NCI-H2196 (cell line): ENCODE measurements around the gene ADAMTS6.

Experiments used
- DNase-seq: peaks from one replicate; lab custom pipeline; 2025; ENCODE audit not compliant: unreplicated experiment; lab: John Stamatoyannopoulos, UW

The ADAMTS6 gene

DNA sequence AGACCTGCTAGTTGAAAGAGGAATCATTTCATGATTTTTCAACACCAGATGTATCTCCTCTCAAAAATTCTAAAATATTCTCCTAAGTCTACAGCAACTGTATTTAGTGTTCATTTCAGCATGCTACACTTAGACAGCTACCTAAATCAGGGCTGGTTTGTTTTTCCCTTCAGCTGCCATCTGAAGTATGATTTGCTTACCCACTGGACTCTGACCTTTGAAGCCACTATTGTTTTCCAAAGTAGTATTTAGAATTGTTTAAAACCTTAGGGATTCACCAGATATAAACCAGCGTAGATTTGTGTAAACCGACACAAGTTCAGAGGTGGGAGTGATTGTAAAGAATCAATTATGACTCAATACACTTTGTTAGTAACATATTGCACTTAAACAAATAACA is 193.1 kb downstream of the ADAMTS6 start:
- no peak for DNase-seq

DNA sequence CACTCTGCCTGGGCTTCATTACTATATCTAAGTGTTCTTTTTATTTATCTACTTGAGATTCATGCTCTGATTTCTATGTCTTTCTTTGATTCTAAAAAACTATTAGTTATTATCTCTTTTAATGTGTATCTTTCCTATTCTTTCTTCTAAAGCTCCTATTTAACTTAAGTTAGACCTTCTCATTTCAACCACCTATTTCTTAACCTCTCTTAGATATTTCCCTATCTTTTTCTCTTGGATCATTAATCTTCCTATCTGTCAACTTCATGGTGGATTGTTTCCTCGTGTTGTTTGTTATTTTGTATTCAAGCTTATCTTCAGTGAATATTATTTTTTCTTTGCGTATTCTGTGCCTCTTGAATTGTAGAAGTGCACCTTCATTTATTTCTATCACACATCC is 202.1 kb downstream of the ADAMTS6 start:
- no peak for DNase-seq

DNA sequence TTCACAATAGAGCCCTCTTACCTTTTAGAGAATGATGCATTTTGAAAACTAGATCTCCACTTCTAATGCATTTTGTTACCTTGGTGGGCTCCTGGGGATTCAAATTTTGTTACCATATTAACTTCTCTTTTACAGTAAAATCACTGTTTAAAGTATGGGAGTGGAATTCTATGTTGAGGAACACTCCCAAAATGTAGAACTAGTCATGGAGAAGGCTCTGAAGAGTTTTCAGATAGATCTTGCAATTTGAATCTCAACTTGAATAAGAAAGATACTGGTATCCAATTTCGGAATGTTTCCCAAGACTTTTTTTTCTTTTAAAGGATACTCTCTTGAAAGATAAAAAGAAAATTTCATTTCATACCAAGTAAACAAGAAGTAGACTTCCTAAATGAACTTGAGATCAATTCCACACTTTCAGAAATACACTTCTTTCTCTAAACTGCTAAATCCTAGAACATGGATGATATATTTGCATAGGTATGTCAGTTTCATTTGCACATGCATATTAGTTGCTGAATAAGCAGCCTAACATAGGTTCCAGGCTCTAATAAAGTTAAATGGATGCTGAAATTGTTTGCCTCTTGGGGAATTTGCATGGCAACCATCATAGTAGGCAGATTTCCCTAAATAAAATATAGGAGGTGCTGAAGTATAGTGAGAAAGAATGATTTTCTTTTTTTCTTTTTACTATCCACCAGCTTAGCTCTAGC is 205.4 kb downstream of the ADAMTS6 start:
- no peak for DNase-seq

DNA sequence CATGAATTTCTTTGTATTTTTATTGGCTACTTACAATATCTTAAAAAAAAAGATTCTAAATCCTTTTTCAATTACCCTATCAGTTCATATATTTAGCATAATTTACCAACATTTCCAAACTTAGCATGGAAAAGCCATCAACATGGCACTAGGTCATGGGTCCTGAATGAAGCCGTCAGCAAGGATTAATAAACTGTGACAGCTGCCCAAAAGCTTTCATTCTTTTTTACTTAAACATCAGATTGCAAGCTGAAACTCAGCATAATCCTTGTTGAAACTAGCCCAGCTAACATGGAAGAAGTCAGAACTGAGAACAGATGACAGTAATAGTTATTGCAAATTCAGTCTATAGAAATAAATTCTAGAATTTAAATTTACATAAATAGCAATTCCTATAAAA is 209.8 kb downstream of the ADAMTS6 start:
- DNase-seq, result no peak

DNA sequence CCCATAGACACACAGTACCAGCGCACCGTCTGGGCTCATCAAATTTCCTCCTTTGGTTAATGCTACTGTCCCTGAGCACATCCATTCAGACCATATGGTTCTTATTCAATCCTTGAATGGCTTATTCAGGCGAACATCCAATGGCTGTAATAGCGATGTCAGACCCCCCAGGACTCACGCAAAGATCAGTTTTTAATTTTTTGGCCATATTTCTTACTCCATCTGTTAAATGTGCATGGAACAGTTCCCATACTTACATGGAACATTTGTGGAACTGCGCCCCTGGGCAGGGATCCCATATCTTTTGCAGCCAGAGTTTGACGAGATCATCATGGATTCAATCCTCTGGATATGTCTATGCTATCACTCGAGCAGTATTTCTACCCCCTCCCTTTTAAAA is 213.2 kb downstream of the ADAMTS6 start:
- no peak for DNase-seq

DNA sequence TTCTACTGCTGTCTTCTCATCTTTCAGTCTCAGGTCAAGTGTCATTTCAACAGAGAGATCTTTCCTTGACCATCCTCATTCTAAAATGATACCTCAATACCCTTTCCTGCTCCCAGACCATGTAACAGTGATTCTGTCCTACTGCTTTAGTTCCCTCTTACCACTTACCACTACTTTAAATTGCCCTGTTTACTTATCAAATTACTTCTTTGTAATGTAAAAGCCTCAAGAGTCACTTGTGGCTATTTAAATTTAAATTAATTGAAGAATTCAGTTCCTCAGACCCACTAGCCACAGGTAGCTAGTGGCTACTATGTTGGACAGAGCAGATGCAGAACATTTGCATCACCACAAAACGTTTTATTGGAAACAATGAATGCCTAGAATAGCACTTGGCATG is 217.3 kb downstream of the ADAMTS6 start:
- no peak for DNase-seq

DNA sequence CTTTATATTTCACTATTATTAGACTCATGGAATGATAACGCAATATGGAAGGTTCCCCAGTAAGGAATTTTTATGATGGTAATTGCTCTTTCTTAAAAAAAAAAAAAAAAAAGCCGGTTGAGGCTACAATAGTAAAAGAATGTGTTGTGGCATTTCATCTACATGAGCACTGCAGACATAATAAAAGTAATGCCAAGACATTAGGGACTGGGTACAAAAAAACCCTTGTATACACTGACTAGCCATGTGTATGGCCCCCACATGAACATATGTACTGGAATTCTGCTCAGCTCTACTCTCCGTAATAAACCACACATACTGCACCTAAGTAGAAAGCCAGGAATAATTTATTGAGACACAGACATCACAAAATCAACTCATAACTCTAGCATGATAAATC is 218.4 kb downstream of the ADAMTS6 start:
- no peak for DNase-seq

DNA sequence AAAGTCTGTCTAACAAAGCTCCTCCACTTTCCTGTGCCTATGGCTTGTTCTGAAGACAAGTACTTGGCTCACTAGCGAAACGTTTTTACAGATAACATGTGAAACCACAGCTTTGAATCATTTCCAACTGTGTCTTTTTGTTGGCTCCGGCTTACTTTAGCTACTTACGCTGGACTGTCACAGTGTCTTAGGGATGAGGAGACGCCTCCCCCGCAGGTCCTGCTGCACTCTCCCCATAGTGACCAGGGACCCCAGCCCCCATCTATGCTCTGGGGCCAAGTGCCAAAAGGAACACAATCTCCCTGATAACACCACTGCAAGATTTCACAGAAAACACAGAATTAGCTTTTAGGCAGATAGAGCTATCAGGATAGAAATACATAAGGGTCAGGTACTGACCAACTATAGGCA is 219.1 kb downstream of the ADAMTS6 start:
- DNase-seq, result no peak

DNA sequence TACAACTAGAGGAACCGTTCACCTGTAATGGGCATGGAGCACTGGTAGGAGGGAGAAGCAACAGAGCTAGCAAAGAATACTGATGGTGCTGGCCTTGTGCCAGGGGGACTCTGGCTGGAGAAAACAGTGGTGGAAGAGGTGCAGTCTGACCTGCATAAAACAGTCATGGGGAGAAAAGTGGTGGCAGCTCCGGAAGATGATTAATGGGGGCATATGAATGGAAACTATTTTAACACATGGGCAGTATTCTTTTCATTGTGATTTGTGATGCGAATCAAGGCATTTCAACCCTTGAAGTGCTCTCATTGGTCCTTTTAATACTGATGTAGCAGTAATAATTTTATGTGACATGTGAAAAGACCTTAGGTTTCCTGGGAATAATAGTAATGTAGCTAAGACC is 219.6 kb downstream of the ADAMTS6 start:
- no peak for DNase-seq

DNA sequence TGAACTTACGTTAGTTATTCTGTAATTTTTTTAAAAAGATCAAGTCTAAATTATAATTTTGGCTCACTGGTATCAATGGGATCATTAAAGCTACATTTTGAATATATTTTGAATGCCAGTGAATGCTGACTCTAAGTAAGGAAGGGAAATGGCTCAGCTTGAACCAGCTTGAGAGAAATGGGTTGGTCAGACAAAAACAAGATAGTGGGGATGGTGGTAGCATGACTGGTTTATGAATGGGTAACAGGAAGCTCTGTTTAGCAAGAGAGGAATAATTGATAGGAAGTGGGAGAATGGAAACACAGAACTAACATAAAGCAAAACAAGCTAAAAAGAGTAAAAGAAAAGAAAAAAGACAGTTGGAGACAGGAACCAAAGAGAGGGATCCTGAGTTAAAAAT is 220.2 kb downstream of the ADAMTS6 start:
- DNase-seq, result no peak

DNA sequence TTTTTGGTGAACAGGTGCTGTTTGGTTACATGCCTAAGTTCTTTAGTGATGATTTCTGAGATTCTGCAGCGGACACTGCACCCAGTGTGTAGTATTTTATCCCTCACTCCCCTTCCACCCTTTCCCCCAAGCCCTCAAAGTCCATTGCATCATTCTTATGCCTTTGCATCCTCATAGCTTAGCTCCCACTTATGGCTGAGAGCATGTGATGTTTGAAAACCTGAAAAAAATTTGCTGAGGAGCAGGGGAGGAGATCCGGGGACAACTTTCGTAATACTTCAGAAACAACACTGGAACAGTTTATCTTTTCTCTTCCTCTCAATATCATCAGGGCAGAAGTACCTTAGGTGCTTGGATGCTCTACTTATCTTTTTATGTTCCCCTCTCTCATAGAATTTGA is 226.4 kb downstream of the ADAMTS6 start:
- no peak for DNase-seq

DNA sequence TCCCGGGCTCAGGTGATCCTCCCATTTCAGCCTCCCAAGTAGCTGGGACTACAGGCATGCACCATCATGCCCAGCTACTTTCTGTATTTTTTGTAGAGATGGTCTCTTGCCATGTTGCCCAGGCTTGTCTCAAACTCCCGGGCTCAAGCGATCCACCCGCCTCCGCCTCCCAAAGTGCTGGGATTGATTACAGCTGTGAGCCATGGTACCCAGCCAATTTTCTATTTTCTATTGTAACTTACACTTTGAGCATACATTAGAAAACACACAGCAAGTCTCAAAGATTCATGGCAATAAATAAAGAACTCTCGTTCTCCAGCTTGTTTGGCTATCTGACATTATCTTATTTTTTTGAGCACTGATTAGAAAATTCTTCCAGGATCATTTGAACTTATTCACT is 228.7 kb downstream of the ADAMTS6 start:
- DNase-seq, result no peak

DNA sequence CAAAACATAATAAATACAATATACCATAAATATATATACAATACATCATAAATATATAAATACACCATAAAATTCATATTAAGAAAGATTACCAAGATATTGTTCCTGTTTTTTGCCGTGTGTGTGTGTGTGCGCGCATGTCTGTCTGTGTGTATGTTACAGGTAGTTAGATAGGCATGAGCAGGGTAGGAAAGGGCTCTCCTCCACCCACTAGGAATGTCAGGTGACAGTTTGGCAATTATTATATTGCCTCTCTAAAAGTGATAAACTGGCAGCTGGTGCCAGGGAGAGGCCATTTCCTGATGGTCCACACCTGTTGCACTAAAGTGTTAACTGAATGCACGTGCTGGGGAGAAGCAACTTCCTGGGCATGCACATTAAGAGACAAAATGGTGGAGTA is 232.8 kb downstream of the ADAMTS6 start:
- DNase-seq, result no peak

DNA sequence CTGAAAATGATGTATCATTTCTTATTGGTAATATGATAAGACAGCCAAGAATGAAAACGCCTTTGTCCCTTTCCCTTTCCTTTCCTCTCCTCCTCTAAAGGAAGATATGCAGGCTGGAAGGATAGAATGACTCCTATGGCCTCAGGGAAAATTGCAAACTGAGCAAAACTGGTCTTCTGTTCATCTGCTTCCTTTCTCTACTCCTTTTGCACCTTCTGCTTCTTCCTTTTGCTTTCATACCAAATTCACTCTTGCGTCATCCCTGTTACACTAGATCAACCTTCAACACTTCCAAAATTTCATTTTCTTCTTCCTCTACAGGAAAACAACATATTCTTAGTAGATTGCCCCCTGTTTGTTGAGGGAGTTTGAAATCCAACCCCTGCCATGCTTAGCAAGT is 234.1 kb downstream of the ADAMTS6 start:
- no peak for DNase-seq

DNA sequence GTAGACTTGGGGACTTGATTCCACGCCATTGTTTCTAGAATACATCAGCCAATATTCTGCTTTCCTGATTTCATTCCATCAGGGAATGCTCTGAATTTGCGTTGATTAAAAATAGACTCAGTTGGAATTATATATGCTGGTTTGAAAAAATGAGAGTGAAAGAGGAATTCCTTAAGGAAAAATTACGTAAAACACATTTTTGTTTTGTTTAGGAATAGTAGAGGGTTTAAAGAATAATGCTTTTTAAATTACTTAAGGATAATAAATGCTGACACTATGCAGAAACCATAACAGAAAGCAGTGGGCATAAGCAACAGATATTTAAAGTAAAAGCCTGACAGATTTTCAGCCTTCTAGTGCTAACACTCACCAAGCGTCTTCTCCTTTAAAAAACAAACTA is 235.0 kb downstream of the ADAMTS6 start:
- DNase-seq, result no peak

DNA sequence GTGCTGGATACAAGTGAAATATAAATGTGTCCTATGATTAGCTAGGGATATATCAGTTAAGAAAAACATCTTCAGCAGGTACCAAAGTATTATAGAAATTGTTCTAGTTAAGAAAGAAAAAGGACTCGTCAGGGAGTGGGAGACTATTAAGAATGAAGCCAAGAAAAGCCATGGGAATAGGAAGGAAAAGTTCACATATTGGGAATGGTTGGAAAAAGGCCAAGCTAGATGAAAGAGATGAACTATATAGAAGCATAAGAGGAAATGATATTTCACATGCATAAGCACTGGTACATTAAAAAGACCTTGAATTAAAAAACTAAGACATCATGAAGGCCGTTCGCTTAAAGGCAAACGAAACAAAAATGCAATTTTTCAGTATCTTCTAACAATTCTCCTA is 237.7 kb downstream of the ADAMTS6 start:
- no peak for DNase-seq

DNA sequence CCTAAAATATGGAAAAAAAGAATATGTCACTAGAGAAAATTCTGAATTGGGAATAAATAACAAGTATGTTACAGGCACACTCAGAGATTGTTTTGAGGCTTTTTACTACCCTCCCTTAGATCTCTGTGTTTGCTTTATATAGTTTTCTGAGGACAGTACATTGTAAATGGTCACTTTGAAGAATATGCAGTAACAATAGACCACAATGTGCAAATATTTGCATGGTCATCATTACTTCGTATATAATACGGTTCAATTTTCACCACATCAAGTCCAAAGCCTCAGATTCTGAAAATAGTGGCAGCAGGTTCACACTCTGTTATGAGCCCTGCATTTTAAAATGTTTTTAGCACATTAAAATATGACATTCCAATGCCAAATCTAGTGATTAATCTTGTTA is 238.6 kb downstream of the ADAMTS6 start:
- no peak for DNase-seq

DNA sequence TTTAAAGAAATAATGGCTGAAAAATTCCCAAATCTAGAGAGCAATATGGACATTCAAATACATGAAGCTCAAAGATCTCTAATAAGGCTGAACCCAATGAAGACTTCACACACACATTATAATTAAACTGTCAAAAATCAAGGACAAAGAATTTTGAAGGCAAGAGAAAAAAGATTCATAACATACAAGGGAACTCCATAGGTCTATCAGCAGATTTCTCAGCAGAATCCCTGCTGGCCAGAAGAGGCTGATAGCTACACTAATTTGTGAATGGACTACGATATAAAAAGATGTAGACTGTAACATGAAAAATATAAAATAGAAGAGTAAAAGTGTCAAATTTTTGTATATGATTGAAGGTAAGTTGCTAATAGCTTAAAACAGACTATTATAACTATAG is 251.9 kb downstream of the ADAMTS6 start:
- DNase-seq, result no peak

DNA sequence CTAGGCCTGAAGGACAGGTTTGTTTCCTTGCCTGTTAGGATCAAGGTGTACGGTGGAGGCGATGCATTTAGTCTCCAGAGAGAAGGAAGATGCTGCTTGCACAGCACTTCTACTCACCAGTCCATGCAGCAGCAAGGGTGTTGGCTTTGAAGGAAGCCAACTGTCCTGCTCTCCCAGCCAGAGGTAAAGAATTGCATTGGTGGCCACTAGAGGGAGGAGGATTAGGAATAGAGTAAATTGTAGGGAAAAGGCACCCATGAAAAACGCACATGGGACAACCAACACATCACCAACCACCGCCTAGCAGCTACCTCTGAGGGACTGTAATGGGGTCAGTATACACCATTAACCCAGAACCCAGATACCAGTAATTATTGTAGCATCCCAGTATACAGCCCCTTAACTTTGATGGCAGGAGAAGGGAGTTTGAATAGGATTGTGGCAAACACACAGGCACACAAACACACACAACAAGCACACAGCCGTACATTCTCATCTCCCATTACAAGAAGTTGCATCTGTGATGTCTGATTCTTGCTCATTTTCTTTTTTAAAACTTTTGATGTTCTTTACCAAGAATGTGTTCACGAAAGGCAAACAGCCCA is 267.7 kb downstream of the ADAMTS6 start:
- DNase-seq, result no peak

DNA sequence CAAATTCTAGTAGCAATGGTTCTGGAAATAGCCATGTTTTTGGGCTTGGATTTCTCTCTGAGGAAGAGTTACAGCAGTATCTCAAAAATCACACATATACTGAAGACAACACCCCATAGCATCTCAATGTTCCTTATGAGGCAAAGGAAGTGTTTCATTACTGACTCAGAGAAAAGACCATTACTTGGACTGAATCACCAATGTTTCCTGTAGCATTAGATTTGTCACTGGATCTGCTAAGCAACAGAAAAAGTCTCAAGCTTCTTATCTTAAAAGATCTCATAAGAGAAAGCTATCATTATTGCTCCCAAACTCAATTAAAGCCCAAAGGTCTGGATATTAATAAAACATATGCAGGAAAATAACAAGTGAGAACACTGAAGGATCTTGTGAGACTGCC is 272.4 kb downstream of the ADAMTS6 start:
- no peak for DNase-seq

DNA sequence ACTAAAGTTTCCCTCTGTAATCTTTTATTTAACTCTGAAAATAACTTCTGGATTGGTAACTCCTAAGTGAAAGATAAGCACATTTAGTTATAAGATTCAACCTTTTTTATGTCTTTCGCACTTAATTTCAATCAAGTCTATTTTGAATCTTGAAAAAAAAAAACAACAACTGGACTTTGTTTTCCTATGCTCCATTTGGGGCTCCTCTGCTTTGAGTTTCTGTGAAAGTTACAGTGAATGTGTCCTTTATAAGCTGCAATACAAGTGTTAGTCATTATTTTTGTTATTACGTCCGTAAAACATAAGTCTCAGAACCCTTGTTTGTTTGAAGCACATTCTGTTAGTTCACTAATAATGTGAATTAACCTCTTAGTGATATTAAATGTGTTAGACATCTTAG is 276.8 kb downstream of the ADAMTS6 start:
- DNase-seq, result no peak

DNA sequence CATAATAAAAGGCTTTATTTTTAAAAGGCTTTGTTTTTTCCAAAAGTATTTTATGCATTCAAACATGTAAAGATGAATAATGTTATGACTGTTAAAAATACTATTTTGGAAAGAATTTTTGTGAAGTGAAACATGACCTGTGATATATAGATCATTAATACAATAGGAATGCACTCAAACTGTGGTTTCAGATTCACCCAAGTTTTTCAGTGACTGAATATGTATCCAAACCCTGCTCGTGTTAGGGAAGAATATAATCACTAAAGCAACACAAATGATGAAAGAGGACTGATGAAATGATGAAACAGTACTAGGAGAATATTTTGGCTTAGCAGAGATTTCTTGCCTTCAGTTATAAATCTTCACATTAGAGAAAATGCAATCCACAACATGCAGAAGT is 278.0 kb downstream of the ADAMTS6 start:
- DNase-seq, result no peak

DNA sequence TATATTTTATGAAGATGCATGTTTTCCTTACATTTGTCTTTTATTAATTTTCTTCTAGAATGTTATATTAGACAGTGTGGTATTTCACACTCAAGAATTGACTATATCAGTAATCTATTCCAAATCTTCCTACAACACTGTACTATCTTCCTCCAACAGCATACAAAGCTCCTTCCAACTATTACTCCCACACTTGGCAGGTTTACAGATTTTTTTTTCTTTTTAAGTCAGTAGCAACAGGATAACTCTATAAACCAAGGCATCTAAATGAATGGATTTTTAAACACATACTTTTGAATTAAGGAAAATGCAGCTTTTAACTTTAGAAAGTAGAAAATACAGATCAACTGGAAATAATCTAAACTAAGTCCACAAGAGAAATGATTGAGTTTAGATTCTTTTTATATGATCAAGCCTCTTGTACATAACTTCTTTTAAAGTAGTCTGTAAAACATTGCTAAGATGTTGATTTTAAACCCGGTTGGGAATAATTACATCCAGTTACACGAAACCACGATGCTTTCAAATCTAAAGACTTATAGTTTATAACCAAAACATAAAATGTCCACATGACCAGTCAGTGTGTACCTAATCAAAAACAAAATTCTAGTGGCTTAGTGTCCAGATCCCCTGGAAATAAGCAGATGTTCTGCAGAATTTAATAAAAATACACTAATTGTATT is 281.6 kb downstream of the ADAMTS6 start:
- DNase-seq, result no peak
